ENCODE results near the gene TM4SF1.
"Not testable (repeated sequence)": the region's sequence is repeated elsewhere in the genome, so short reads cannot be mapped to it uniquely, and the experiment has no call there.

TM4SF1 gene

GRCh38 chr3:149342413-149343380 lies 34.8 kb downstream of the TM4SF1 start:
- H3K27me3 ChIP-seq (ENCODE audit: control insufficient read depth, insufficient read depth, low read length) = no peaks in the 10 kb centered on the region
- H3K27ac ChIP-seq (ENCODE audit: low read depth, low read length) = no peak overlapping the region
- H3K9ac ChIP-seq (ENCODE audit: low read length) = no peak overlapping the region
- no peaks in the 10 kb centered on the region for H3K4me1 ChIP-seq (ENCODE audit: control insufficient read depth, insufficient read depth, low read length)
- H3K4me3 ChIP-seq (ENCODE audit: low read length) = no peak overlapping the region
- no peaks in the 10 kb centered on the region for H3K36me3 ChIP-seq (ENCODE audit: control insufficient read depth, insufficient read depth, low read length)

- H3K4me3 ChIP-seq (ENCODE audit: low read length) = no peak overlapping the region
- H3K4me1 ChIP-seq (ENCODE audit: control insufficient read depth, insufficient read depth, low read length) = no peaks in the 10 kb centered on the region
- no peaks in the 10 kb centered on the region for H3K36me3 ChIP-seq (ENCODE audit: control insufficient read depth, insufficient read depth, low read length)
- H3K9ac ChIP-seq (ENCODE audit: low read length) = no peak overlapping the region
- no peaks in the 10 kb centered on the region for H3K27me3 ChIP-seq (ENCODE audit: control insufficient read depth, insufficient read depth, low read length)
- H3K27ac ChIP-seq (ENCODE audit: low read depth, low read length) = peak overlapping the region; percentile 42
Observed at GRCh38 chr3:149340310-149340933, 37.0 kb downstream of the TM4SF1 start.

GRCh38 chr3:149339931-149340309 lies 37.5 kb downstream of the TM4SF1 start:
- Histone ChIP-seq H3K4me1 (ENCODE audit: control insufficient read depth, insufficient read depth, low read length) (no peaks in the 10 kb centered on the region), H3K4me3 (ENCODE audit: low read length) (no peak overlapping the region), H3K27ac (ENCODE audit: low read depth, low read length) (peak overlapping the region; percentile 42), H3K36me3 (ENCODE audit: control insufficient read depth, insufficient read depth, low read length) (no peaks in the 10 kb centered on the region), H3K9ac (ENCODE audit: low read length) (no peak overlapping the region), H3K27me3 (ENCODE audit: control insufficient read depth, insufficient read depth, low read length) (no peaks in the 10 kb centered on the region)

GRCh38 chr3:149337486-149337885 lies 40.0 kb downstream of the TM4SF1 start:
- not testable (repeated sequence) for H3K4me3 ChIP-seq (ENCODE audit: low read length); H3K27me3 ChIP-seq (ENCODE audit: control insufficient read depth, insufficient read depth, low read length); H3K27ac ChIP-seq (ENCODE audit: low read depth, low read length); H3K36me3 ChIP-seq (ENCODE audit: control insufficient read depth, insufficient read depth, low read length); H3K4me1 ChIP-seq (ENCODE audit: control insufficient read depth, insufficient read depth, low read length); H3K9ac ChIP-seq (ENCODE audit: low read length)

- Histone ChIP-seq H3K27me3 (ENCODE audit: control insufficient read depth, insufficient read depth, low read length) (no peaks in the 10 kb centered on the region), H3K4me3 (ENCODE audit: low read length) (no peak overlapping the region), H3K27ac (ENCODE audit: low read depth, low read length) (no peak overlapping the region), H3K36me3 (ENCODE audit: control insufficient read depth, insufficient read depth, low read length) (no peaks in the 10 kb centered on the region), H3K9ac (ENCODE audit: low read length) (no peak overlapping the region), H3K4me1 (ENCODE audit: control insufficient read depth, insufficient read depth, low read length) (no peaks in the 10 kb centered on the region)
Observed at GRCh38 chr3:149336925-149337324, 40.5 kb downstream of the TM4SF1 start.

GRCh38 chr3:149333176-149333859 lies 44.1 kb downstream of the TM4SF1 start, which contains the start of gene TM4SF18:
Gene TM4SF18, minus strand, starts transcription at chr3:149333636. Its CDS starts 254 bp downstream, at chr3:149333382.
- H3K9ac ChIP-seq (ENCODE audit: low read length) = no peak within 1 kb of the TSS
- H3K36me3 ChIP-seq (ENCODE audit: control insufficient read depth, insufficient read depth, low read length) = no peaks in the 10 kb centered on the region
- H3K4me1 ChIP-seq (ENCODE audit: control insufficient read depth, insufficient read depth, low read length) = no peaks in the 10 kb centered on the region
- no peaks in the 10 kb centered on the region for H3K27me3 ChIP-seq (ENCODE audit: control insufficient read depth, insufficient read depth, low read length)
- no peak within 1 kb of the TSS for H3K27ac ChIP-seq (ENCODE audit: low read depth, low read length)
- no peak within 1 kb of the TSS for H3K4me3 ChIP-seq (ENCODE audit: low read length)

- Histone ChIP-seq H3K36me3 (ENCODE audit: control insufficient read depth, insufficient read depth, low read length) (no peaks in the 10 kb centered on the region), H3K9ac (ENCODE audit: low read length) (no peak overlapping the region), H3K27ac (ENCODE audit: low read depth, low read length) (no peak overlapping the region), H3K27me3 (ENCODE audit: control insufficient read depth, insufficient read depth, low read length) (no peaks in the 10 kb centered on the region), H3K4me3 (ENCODE audit: low read length) (no peak overlapping the region), H3K4me1 (ENCODE audit: control insufficient read depth, insufficient read depth, low read length) (no peaks in the 10 kb centered on the region)
Observed at GRCh38 chr3:149332771-149333170, 44.7 kb downstream of the TM4SF1 start.

- Histone ChIP-seq H3K4me1 (ENCODE audit: control insufficient read depth, insufficient read depth, low read length) (no peaks in the 10 kb centered on the region), H3K27ac (ENCODE audit: low read depth, low read length) (no peak overlapping the region), H3K27me3 (ENCODE audit: control insufficient read depth, insufficient read depth, low read length) (no peaks in the 10 kb centered on the region), H3K36me3 (ENCODE audit: control insufficient read depth, insufficient read depth, low read length) (no peaks in the 10 kb centered on the region), H3K9ac (ENCODE audit: low read length) (no peak overlapping the region), H3K4me3 (ENCODE audit: low read length) (no peak overlapping the region)
Observed at GRCh38 chr3:149332227-149332765, 45.2 kb downstream of the TM4SF1 start.

- H3K27ac ChIP-seq (ENCODE audit: low read depth, low read length) = no peak overlapping the region
- H3K9ac ChIP-seq (ENCODE audit: low read length) = no peak overlapping the region
- H3K4me3 ChIP-seq (ENCODE audit: low read length) = no peak overlapping the region
- no peaks in the 10 kb centered on the region for H3K36me3 ChIP-seq (ENCODE audit: control insufficient read depth, insufficient read depth, low read length)
- H3K4me1 ChIP-seq (ENCODE audit: control insufficient read depth, insufficient read depth, low read length) = no peaks in the 10 kb centered on the region
- H3K27me3 ChIP-seq (ENCODE audit: control insufficient read depth, insufficient read depth, low read length) = no peaks in the 10 kb centered on the region
Observed at GRCh38 chr3:149331396-149331795, 46.1 kb downstream of the TM4SF1 start.

GRCh38 chr3:149330609-149331331 lies 46.7 kb downstream of the TM4SF1 start:
- no peak overlapping the region for H3K27ac ChIP-seq (ENCODE audit: low read depth, low read length)

GRCh38 chr3:149327156-149327555 lies 50.3 kb downstream of the TM4SF1 start:
- no peak overlapping the region for H3K4me3 ChIP-seq (ENCODE audit: low read length)

More at GRCh38 chr3:149330609-149331331, 46.7 kb downstream of the TM4SF1 start:
- Histone ChIP-seq H3K36me3 (ENCODE audit: control insufficient read depth, insufficient read depth, low read length) (no peaks in the 10 kb centered on the region), H3K9ac (ENCODE audit: low read length) (no peak overlapping the region), H3K4me1 (ENCODE audit: control insufficient read depth, insufficient read depth, low read length) (no peaks in the 10 kb centered on the region), H3K4me3 (ENCODE audit: low read length) (no peak overlapping the region), H3K27me3 (ENCODE audit: control insufficient read depth, insufficient read depth, low read length) (no peaks in the 10 kb centered on the region)

More at GRCh38 chr3:149327156-149327555, 50.3 kb downstream of the TM4SF1 start:
- Histone ChIP-seq H3K9ac (ENCODE audit: low read length) (no peak overlapping the region), H3K27ac (ENCODE audit: low read depth, low read length) (no peak overlapping the region), H3K4me1 (ENCODE audit: control insufficient read depth, insufficient read depth, low read length) (no peaks in the 10 kb centered on the region), H3K36me3 (ENCODE audit: control insufficient read depth, insufficient read depth, low read length) (no peaks in the 10 kb centered on the region), H3K27me3 (ENCODE audit: control insufficient read depth, insufficient read depth, low read length) (no peaks in the 10 kb centered on the region)
